SK-N-MC (cell line): ENCODE measurements around the gene PPP2R3B.

Experiments used
- DNase-seq: peaks from one replicate; pipeline ENCODE4 v3.0.0-alpha.2; 2011; ENCODE audit warnings: low read depth, low spot score
- H3K27ac ChIP-seq: fragments of 200-600 bp; sonication (generic); 2 replicates; pipeline ENCODE4 v1.5.1; 2016; ENCODE audit warnings: mixed run types
- H3K36me3 ChIP-seq: fragments of 200-600 bp; sonication (generic); 2 replicates; pipeline ENCODE4 v1.6.1; 2017; ENCODE audit warnings: antibody characterized with exemption, low read length, mixed read lengths; ENCODE audit not compliant: insufficient read depth
- H3K4me3 ChIP-seq: fragments of 200-600 bp; sonication (generic); 2 replicates; pipeline ENCODE4 v1.5.1; 2016
- H3K9ac ChIP-seq: fragments of 200-600 bp; sonication (generic); 2 replicates; pipeline ENCODE4 v1.8.0; 2017; ENCODE audit warnings: mixed run types, mixed read lengths; ENCODE audit not compliant: insufficient read length
- H3K9me3 ChIP-seq: fragments of 200-600 bp; sonication (generic); 2 replicates; pipeline ENCODE4 v1.6.1; 2017; ENCODE audit warnings: low read depth, mild to moderate bottlenecking, antibody characterized with exemption, low read length, moderate library complexity, mixed read lengths
- EZH2 ChIP-seq: fragments of 200-600 bp; sonication (generic); IDR thresholded peaks from one replicate; pipeline ENCODE4 v1.6.1; 2017; ENCODE audit warnings: antibody characterized with exemption
- FOXP2 ChIP-seq: optimal IDR thresholded peaks from 2 replicates; pipeline ENCODE3; 2011; ENCODE audit warnings: mild to moderate bottlenecking, moderate library complexity; ENCODE audit not compliant: insufficient read depth; ENCODE audit errors: extremely low read length, control extremely low read depth
- POLR2AphosphoS5 ChIP-seq: IDR thresholded peaks from 2 replicates; pipeline ENCODE4 v1.6.1; 2012; ENCODE audit warnings: mild to moderate bottlenecking, low read depth, low read length, borderline replicate concordance

PPP2R3B gene

GRCh38 chrX:300334-300733 lies 86.4 kb downstream of the PPP2R3B start:
- no peak overlapping the region for H3K27ac ChIP-seq
- DNase-seq: no peak
- H3K4me3 ChIP-seq: no peak overlapping the region
- no peak for TF ChIP-seq POLR2AphosphoS5
- TF ChIP-seq FOXP2: no peak
- no peak for TF ChIP-seq EZH2
- H3K9ac ChIP-seq: no peak overlapping the region
- H3K9me3 ChIP-seq: no peaks in the 10 kb centered on the region
- H3K36me3 ChIP-seq: peaks cover 52% of the 10 kb centered on the region

DNA sequence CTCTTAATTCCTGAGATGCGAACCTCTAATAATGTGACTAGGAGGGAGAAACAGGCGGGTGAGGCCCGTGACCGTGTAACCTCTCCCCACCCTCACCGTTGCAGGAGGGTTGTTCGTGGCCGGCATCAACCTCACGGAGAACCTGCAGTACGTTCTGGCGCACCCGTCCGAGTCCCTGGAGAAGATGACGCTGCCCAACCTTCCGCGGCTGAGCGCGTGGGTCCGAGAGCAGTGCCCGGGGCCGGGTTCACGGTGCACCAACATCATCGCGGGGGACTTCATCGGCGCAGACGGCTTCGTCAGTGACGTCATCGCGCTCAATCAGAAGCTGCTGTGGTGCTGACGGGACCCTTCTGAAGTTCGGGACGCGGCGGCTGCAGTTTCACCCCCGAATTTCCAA lies 87.7 kb downstream of the PPP2R3B start:
- no peak for DNase-seq
- Histone ChIP-seq H3K9me3 (no peaks in the 10 kb centered on the region), H3K4me3 (no peak overlapping the region), H3K9ac (no peak overlapping the region), H3K27ac (no peak overlapping the region), H3K36me3 (peaks cover 58% of the 10 kb centered on the region)
- no peak for TF ChIP-seq EZH2
- TF ChIP-seq FOXP2: no peak
- no peak for TF ChIP-seq POLR2AphosphoS5

DNA sequence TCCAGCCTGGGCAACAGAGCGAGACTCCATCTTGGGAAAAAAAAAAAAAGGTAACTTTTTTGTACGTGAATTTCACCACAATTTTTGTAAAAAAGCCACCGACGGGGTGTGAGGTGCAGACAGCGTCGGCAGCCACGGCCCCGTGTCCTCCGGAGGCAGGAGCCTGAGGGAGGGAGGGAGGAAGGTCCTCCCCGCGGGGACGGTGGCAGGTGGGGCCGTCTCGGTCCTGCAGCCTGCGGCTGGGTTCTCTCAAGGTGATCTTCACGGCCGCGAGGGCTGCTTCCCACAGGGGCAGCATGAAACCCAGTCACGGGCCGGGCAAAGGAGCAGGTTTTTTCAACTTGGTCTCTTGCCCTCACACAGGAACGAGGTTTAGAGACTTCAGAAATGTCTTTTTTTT lies 91.6 kb downstream of the PPP2R3B start:
- Histone ChIP-seq H3K36me3 (peaks cover 63% of the 10 kb centered on the region), H3K9ac (no peak overlapping the region), H3K4me3 (no peak overlapping the region), H3K27ac (no peak overlapping the region), H3K9me3 (no peaks in the 10 kb centered on the region)
- TF ChIP-seq EZH2 (no peak), FOXP2 (no peak), POLR2AphosphoS5 (no peak)
- DNase-seq: no peak

GRCh38 chrX:292900-293897 lies 93.5 kb downstream of the PPP2R3B start:
- TF ChIP-seq POLR2AphosphoS5: no peak
- TF ChIP-seq EZH2: no peak
- TF ChIP-seq FOXP2: no peak
- H3K9ac ChIP-seq: no peak overlapping the region
- DNase-seq: no peak
- no peak overlapping the region for H3K27ac ChIP-seq
- H3K4me3 ChIP-seq: no peak overlapping the region
- H3K9me3 ChIP-seq: no peaks in the 10 kb centered on the region
- peaks cover 67% of the 10 kb centered on the region for H3K36me3 ChIP-seq

DNA sequence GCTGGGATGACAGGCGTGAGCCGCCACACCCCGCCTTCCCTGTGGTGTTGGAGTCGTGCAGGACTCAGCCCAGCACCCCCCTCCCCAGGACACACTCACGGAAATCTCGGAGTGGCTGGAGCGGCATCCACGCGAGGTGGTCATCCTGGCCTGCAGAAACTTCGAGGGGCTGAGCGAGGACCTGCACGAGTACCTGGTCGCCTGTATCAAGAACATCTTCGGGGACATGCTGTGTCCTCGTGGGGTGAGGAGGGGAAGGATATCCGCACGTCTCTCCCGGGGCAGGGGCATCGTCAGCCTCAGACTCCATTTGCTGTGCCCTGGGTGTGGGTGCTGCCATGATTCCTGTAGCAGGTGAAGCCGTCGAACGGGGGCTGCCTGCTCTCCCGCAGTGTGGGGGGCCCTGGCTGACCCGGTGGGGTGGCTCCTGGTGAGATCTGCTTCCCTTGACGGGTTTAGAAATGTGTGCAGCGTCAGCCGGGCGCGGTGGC lies 95.3 kb downstream of the PPP2R3B start:
- H3K9me3 ChIP-seq: no peaks in the 10 kb centered on the region
- no peak overlapping the region for H3K27ac ChIP-seq
- no peak for DNase-seq
- no peak overlapping the region for H3K4me3 ChIP-seq
- TF ChIP-seq POLR2AphosphoS5: no peak
- no peak for TF ChIP-seq EZH2
- TF ChIP-seq FOXP2: no peak
- H3K9ac ChIP-seq: no peak overlapping the region
- H3K36me3 ChIP-seq: peaks cover 76% of the 10 kb centered on the region

DNA sequence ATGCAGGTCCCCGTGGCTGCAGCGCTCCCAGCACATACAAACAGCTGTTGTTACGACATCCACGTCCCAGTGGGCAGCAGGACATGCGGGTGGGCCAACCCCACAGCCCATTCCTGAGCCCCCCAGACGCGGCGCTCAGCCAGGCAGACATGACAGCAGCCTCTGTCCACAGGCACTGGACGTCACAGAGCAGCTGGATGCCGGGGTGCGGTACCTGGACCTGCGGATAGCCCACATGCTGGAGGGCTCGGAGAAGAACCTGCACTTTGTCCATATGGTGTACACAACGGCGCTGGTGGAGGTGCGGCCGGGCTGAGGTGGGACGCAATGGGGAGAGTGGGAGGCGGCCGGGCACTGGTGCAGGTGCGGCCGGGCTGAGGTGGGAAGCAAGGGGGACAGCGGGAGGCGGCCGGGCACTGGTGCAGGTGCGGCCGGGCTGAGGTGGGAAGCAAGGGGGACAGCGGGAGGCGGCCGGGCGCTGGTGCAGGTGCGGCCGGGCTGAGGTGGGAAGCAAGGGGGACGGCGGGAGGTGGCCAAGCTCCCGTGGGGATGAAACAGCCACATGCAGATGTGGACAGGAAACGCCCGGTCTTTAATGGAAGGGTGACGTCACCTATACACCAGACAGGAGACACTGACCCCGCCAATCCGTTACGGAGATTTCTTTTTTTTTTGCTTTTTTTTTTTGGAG lies 96.1 kb downstream of the PPP2R3B start:
- DNase-seq: no peak
- Histone ChIP-seq H3K36me3 (peaks cover 79% of the 10 kb centered on the region), H3K27ac (no peak overlapping the region), H3K9ac (no peak overlapping the region), H3K9me3 (no peaks in the 10 kb centered on the region), H3K4me3 (no peak overlapping the region)
- no peak for TF ChIP-seq EZH2
- no peak for TF ChIP-seq FOXP2
- TF ChIP-seq POLR2AphosphoS5: no peak

DNA sequence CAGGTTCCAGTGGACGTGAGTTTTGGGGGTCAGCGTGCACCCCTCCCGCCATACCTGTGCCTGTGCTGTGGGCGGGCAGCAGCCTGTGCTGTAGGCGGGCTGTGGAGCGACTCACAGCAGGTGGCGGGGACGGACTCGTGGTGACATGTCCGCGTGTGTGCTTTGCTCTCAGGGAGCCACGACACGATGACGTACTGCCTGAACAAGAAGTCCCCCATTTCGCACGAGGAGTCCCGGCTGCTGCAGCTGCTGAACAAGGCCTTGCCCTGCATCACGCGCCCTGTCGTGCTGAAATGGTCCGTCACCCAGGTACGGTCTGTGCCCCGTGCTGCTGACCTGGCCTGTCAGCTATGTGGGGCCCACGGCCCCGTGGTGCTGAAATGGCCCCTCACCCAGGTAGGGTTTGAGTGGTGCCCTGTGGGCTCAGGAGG lies 98.1 kb downstream of the PPP2R3B start:
- TF ChIP-seq POLR2AphosphoS5 (no peak), FOXP2 (no peak), EZH2 (no peak)
- Histone ChIP-seq H3K9me3 (no peaks in the 10 kb centered on the region), H3K36me3 (peaks cover 84% of the 10 kb centered on the region), H3K9ac (no peak overlapping the region), H3K4me3 (no peak overlapping the region), H3K27ac (no peak overlapping the region)
- DNase-seq: no peak

DNA sequence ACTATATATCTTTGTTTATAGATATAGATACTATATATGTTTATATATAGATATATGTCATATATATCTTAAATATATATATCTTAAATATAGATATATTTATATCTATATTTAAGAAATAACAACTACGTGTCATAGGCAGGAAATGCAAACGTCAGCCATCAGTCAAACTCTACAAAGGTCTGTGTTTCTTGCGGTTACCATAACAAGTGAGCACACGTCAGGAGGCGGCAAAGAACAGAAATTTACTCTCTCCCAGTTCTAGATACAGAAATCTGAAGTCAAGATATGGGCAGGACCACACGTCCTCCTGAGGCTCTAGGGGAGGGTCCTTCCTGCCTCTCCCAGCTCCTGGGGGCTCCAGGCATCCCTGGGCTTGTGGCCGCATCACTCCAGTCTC lies 99.0 kb downstream of the PPP2R3B start:
- DNase-seq: no peak
- no peak overlapping the region for H3K27ac ChIP-seq
- H3K4me3 ChIP-seq: no peak overlapping the region
- TF ChIP-seq FOXP2: no peak
- no peak for TF ChIP-seq POLR2AphosphoS5
- no peak for TF ChIP-seq EZH2
- no peaks in the 10 kb centered on the region for H3K9me3 ChIP-seq
- no peak overlapping the region for H3K9ac ChIP-seq
- H3K36me3 ChIP-seq: peaks cover 75% of the 10 kb centered on the region
